HL-60 (cell line): ENCODE results near the gene IL1B.

Experiments used
- DNase-seq, 2 experiments: peaks; one replicate each; pipeline ENCODE4 v3.0.0-alpha.2; 2010 to 2020; ENCODE audit warnings: low read depth in 1 of 2, low spot score in 1 of 2
- H3K27ac ChIP-seq: fragments of 250-450 bp; sonication (Bioruptor Pico); replicated peaks from 2 replicates; pipeline ENCODE4 v1.5.1; 2020; ENCODE audit warnings: mild to moderate bottlenecking, moderate library complexity
- H3K27me3 ChIP-seq: fragments of 250-450 bp; sonication (Bioruptor Pico); 2 replicates; pipeline ENCODE4 v1.5.1; 2021; ENCODE audit warnings: mild to moderate bottlenecking, moderate library complexity; ENCODE audit not compliant: insufficient read depth, poor library complexity, severe bottlenecking
- H3K4me3 ChIP-seq: replicated peaks from 2 replicates; pipeline ENCODE4 v1.5.1; 2011; ENCODE audit warnings: mild to moderate bottlenecking, control low read depth, low read length; ENCODE audit not compliant: insufficient read depth
- GABPA ChIP-seq: IDR thresholded peaks from 2 replicates; pipeline ENCODE4 v1.6.1; 2012; ENCODE audit warnings: low read depth
- POLR2AphosphoS5 ChIP-seq: IDR thresholded peaks from 2 replicates; pipeline ENCODE4 v1.6.1; 2012; ENCODE audit warnings: low read depth
- SPI1 ChIP-seq: IDR thresholded peaks from 2 replicates; pipeline ENCODE4 v1.6.1; 2012; ENCODE audit warnings: low read depth, mild to moderate bottlenecking, borderline replicate concordance
- TF ChIP-seq, protein P1 (sequence below): IDR thresholded peaks from one replicate; pipeline ENCODE4 v1.5.1; 2011; ENCODE audit warnings: low read length, control low read depth, inconsistent platforms; ENCODE audit not compliant: insufficient read depth
- TF ChIP-seq, protein P2 (sequence below): IDR thresholded peaks from 2 replicates; pipeline ENCODE4 v1.6.1; 2012; ENCODE audit warnings: low read depth; ENCODE audit not compliant: insufficient replicate concordance

Gene IL1B

DNA sequence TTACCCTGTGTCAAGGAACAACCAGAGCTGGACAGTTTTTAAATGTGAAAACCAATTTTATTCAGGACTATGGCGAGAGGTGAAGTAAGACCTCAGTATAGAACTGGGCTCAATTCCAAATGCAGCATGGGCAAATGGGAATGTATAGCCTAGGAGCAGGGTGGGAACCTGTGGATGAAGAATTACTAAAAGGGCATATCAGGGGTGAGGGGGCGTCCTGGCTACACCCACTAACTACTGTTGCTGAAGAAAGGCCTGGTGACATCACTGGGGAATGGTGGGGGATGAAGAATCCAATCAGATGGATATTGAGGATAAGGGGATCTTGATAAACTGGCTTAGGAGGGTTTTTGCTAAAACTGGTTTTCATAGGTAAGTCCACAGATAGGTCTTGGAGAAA lies 47.1 kb upstream of the IL1B start:
- TF ChIP-seq SPI1 (no peak), GABPA (no peak), POLR2AphosphoS5 (no peak)
- TF ChIP-seq, protein P1, sequence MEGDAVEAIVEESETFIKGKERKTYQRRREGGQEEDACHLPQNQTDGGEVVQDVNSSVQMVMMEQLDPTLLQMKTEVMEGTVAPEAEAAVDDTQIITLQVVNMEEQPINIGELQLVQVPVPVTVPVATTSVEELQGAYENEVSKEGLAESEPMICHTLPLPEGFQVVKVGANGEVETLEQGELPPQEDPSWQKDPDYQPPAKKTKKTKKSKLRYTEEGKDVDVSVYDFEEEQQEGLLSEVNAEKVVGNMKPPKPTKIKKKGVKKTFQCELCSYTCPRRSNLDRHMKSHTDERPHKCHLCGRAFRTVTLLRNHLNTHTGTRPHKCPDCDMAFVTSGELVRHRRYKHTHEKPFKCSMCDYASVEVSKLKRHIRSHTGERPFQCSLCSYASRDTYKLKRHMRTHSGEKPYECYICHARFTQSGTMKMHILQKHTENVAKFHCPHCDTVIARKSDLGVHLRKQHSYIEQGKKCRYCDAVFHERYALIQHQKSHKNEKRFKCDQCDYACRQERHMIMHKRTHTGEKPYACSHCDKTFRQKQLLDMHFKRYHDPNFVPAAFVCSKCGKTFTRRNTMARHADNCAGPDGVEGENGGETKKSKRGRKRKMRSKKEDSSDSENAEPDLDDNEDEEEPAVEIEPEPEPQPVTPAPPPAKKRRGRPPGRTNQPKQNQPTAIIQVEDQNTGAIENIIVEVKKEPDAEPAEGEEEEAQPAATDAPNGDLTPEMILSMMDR, result no peak
- TF ChIP-seq, protein P2, sequence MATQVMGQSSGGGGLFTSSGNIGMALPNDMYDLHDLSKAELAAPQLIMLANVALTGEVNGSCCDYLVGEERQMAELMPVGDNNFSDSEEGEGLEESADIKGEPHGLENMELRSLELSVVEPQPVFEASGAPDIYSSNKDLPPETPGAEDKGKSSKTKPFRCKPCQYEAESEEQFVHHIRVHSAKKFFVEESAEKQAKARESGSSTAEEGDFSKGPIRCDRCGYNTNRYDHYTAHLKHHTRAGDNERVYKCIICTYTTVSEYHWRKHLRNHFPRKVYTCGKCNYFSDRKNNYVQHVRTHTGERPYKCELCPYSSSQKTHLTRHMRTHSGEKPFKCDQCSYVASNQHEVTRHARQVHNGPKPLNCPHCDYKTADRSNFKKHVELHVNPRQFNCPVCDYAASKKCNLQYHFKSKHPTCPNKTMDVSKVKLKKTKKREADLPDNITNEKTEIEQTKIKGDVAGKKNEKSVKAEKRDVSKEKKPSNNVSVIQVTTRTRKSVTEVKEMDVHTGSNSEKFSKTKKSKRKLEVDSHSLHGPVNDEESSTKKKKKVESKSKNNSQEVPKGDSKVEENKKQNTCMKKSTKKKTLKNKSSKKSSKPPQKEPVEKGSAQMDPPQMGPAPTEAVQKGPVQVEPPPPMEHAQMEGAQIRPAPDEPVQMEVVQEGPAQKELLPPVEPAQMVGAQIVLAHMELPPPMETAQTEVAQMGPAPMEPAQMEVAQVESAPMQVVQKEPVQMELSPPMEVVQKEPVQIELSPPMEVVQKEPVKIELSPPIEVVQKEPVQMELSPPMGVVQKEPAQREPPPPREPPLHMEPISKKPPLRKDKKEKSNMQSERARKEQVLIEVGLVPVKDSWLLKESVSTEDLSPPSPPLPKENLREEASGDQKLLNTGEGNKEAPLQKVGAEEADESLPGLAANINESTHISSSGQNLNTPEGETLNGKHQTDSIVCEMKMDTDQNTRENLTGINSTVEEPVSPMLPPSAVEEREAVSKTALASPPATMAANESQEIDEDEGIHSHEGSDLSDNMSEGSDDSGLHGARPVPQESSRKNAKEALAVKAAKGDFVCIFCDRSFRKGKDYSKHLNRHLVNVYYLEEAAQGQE, result no peak
- Histone ChIP-seq H3K27ac (no peak overlapping the region), H3K4me3 (no peak overlapping the region), H3K27me3 (no peaks in the 10 kb centered on the region)
- DNase-seq, result no peak

DNA sequence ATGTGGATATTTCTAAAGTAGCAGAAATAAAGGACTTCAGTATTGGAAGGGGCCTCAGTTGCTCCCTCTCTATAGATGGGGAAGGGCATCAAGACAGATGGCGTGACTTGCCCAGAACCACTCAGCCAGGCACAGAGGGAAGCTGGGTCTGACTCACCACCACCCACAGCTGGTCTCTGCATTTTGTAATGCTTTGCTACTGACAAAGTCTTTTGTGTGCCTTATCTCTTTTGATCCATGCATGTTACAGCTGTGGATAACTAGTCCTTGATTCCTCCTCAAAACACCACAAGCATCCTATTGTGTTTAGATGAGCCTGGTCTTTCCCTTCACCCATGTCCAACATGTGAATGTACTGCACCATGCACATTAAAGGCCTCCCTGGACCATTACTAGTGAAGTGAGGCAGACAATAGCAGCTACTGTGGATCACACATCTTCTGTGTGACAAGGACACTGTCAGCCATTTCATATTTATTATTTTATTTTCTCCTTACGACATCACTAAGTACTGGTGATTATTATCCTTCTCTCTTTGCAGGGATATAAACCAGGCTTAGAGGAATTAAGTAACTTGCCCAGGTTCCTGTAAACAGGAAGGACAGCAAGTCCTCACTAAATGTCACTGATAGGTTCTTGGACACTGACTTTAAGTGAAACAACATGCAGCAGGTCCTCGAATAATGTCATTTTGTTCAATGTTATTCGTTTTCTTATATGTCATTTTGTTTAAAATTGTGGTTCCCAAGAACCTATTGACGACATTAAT lies 44.8 kb upstream of the IL1B start:
- peak; percentile 77 to 93 for DNase-seq
- TF ChIP-seq, protein P1, result no peak
- TF ChIP-seq POLR2AphosphoS5, result peak; percentile 86
- H3K27ac ChIP-seq, result peak overlapping the region; percentile 62
- no peaks in the 10 kb centered on the region for H3K27me3 ChIP-seq
- H3K4me3 ChIP-seq, result no peak overlapping the region

DNA sequence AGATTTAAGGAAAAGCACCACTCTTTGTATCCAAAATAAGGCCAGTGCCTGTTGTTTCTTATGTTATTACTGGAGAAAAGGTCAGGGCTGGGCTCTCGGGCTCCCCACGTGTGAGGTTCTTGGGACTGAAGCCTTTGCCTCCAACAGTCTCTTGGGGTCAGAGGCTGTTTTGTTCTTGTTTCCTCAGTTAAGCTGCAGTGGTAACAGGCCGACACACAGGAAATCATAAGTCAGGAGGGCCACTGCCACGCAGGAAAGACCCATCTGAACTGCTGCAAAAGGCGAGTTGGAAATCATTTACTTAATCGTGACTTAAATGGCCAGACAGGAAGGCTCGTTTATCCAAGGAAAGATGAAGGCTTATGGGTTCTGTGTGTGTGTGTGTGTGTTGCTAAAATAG lies 44.1 kb upstream of the IL1B start:
- Histone ChIP-seq H3K27ac (peak overlapping the region; percentile 62), H3K4me3 (no peak overlapping the region), H3K27me3 (no peaks in the 10 kb centered on the region)
- DNase-seq, result no peak
- no peak for TF ChIP-seq SPI1
- TF ChIP-seq, protein P1, result no peak
- TF ChIP-seq POLR2AphosphoS5, result no peak
- TF ChIP-seq, protein P2, result no peak
- no peak for TF ChIP-seq GABPA

DNA sequence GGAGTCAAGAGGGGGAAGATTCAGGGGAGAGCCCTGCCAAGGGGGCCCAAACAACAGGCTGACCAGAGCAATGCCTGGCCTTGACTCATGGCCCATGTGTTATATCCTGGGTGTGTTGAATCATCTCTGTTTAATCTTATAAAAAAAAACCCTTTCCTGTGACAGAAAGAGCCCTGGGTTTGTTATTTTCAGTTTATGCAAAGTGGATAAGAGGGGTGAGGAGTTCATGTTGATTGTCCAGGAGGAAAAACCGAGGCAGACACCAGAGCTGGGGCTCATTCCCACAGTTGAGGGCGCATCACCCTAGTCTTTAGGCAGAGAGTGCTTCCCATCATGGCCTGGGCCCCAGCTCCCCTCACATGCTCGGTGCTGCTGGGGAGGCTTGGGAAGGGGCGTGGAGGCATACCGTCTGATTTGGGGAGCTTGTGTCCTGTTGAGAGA lies 43.5 kb upstream of the IL1B start:
- DNase-seq, result no peak
- no peak overlapping the region for H3K4me3 ChIP-seq
- TF ChIP-seq, protein P2, result no peak
- TF ChIP-seq SPI1 (no peak), GABPA (no peak), POLR2AphosphoS5 (no peak)
- TF ChIP-seq, protein P1, result no peak
- peak overlapping the region; percentile 62 for H3K27ac ChIP-seq
- H3K27me3 ChIP-seq, result no peaks in the 10 kb centered on the region
